T-helper 1 cell treated with Interleukin-12 subunit alpha and Interleukin-12 subunit beta and Interleukin-4 antibody, amounts not matched to agents 30 μg/mL and 1 μg/mL, for 36 hours (primary cell): Measurements from ENCODE around the gene SIVA1.

Experiments used
- H3K27ac Mint-ChIP-seq: one replicate; pipeline ENCODE4 v1.8.0; 2021; ENCODE audit warnings: mild to moderate bottlenecking, mixed read lengths
- H3K27me3 Mint-ChIP-seq: one replicate; pipeline ENCODE4 v1.8.0; 2021; ENCODE audit warnings: low read depth, mixed read lengths
- H3K36me3 Mint-ChIP-seq: one replicate; pipeline ENCODE4 v1.8.0; 2021; ENCODE audit warnings: low read depth, mixed read lengths
- H3K4me1 Mint-ChIP-seq: one replicate; pipeline ENCODE4 v1.8.0; 2021; ENCODE audit warnings: low read depth, mixed read lengths
- H3K4me3 Mint-ChIP-seq: one replicate; pipeline ENCODE4 v1.8.0; 2021; ENCODE audit warnings: mild to moderate bottlenecking, moderate library complexity, mixed read lengths
- H3K9me3 Mint-ChIP-seq: one replicate; pipeline ENCODE4 v1.8.0; 2021; ENCODE audit warnings: mixed read lengths

The SIVA1 gene

GRCh38 chr14:104735830-104736642, 16.9 kb upstream of the SIVA1 start:
- H3K4me1 Mint-ChIP-seq, result no peaks in the 10 kb centered on the region
- no peaks in the 10 kb centered on the region for H3K36me3 Mint-ChIP-seq
- H3K27me3 Mint-ChIP-seq, result no peaks in the 10 kb centered on the region
- H3K9me3 Mint-ChIP-seq, result no peaks in the 10 kb centered on the region
- H3K4me3 Mint-ChIP-seq, result no peak overlapping the region
- H3K27ac Mint-ChIP-seq, result no peak overlapping the region

GRCh38 chr14:104738375-104739019, 14.4 kb upstream of the SIVA1 start:
- Mint-ChIP-seq H3K4me1 (no peaks in the 10 kb centered on the region), H3K27me3 (no peaks in the 10 kb centered on the region), H3K9me3 (no peaks in the 10 kb centered on the region), H3K36me3 (no peaks in the 10 kb centered on the region), H3K27ac (no peak overlapping the region), H3K4me3 (no peak overlapping the region)

- Mint-ChIP-seq H3K4me3 (no peak overlapping the region), H3K27ac (no peak overlapping the region), H3K4me1 (no peaks in the 10 kb centered on the region), H3K27me3 (no peaks in the 10 kb centered on the region), H3K9me3 (no peaks in the 10 kb centered on the region), H3K36me3 (no peaks in the 10 kb centered on the region)
These were observed 13.9 kb upstream of the SIVA1 start for GRCh38 chr14:104739026-104739425.

- no peaks in the 10 kb centered on the region for H3K9me3 Mint-ChIP-seq
- no peaks in the 10 kb centered on the region for H3K27me3 Mint-ChIP-seq
- no peak overlapping the region for H3K4me3 Mint-ChIP-seq
- H3K27ac Mint-ChIP-seq, result no peak overlapping the region
- no peaks in the 10 kb centered on the region for H3K36me3 Mint-ChIP-seq
- no peaks in the 10 kb centered on the region for H3K4me1 Mint-ChIP-seq
These were observed 13.1 kb upstream of the SIVA1 start for GRCh38 chr14:104739546-104740516.

GRCh38 chr14:104741108-104741802, 11.7 kb upstream of the SIVA1 start:
- no peak overlapping the region for H3K27ac Mint-ChIP-seq
- H3K36me3 Mint-ChIP-seq, result no peaks in the 10 kb centered on the region
- H3K4me3 Mint-ChIP-seq, result no peak overlapping the region
- H3K27me3 Mint-ChIP-seq, result no peaks in the 10 kb centered on the region
- no peaks in the 10 kb centered on the region for H3K4me1 Mint-ChIP-seq
- H3K9me3 Mint-ChIP-seq, result no peaks in the 10 kb centered on the region

- no peaks in the 10 kb centered on the region for H3K9me3 Mint-ChIP-seq
- no peak overlapping the region for H3K27ac Mint-ChIP-seq
- H3K27me3 Mint-ChIP-seq, result no peaks in the 10 kb centered on the region
- H3K36me3 Mint-ChIP-seq, result no peaks in the 10 kb centered on the region
- no peak overlapping the region for H3K4me3 Mint-ChIP-seq
- H3K4me1 Mint-ChIP-seq, result no peaks in the 10 kb centered on the region
These were observed 11.1 kb upstream of the SIVA1 start for GRCh38 chr14:104741803-104742251.

GRCh38 chr14:104742586-104743455, 10.1 kb upstream of the SIVA1 start:
- Mint-ChIP-seq H3K4me1 (no peaks in the 10 kb centered on the region), H3K27ac (no peak overlapping the region), H3K36me3 (no peaks in the 10 kb centered on the region), H3K9me3 (no peaks in the 10 kb centered on the region), H3K27me3 (no peaks in the 10 kb centered on the region), H3K4me3 (no peak overlapping the region)

- Mint-ChIP-seq H3K27me3 (no peaks in the 10 kb centered on the region), H3K4me3 (no peak overlapping the region), H3K27ac (no peak overlapping the region), H3K9me3 (no peaks in the 10 kb centered on the region), H3K36me3 (no peaks in the 10 kb centered on the region), H3K4me1 (no peaks in the 10 kb centered on the region)
These were observed 9.2 kb upstream of the SIVA1 start for GRCh38 chr14:104743461-104744380.

- no peaks in the 10 kb centered on the region for H3K36me3 Mint-ChIP-seq
- H3K9me3 Mint-ChIP-seq, result no peaks in the 10 kb centered on the region
These were observed 8.5 kb upstream of the SIVA1 start for GRCh38 chr14:104744484-104744883.

GRCh38 chr14:104745431-104745830, 7.5 kb upstream of the SIVA1 start:
- Mint-ChIP-seq H3K27me3 (no peaks in the 10 kb centered on the region), H3K4me3 (no peak overlapping the region), H3K27ac (no peak overlapping the region), H3K36me3 (no peaks in the 10 kb centered on the region), H3K4me1 (no peaks in the 10 kb centered on the region), H3K9me3 (no peaks in the 10 kb centered on the region)

More at GRCh38 chr14:104744484-104744883, 8.5 kb upstream of the SIVA1 start:
- Mint-ChIP-seq H3K27ac (no peak overlapping the region), H3K4me3 (no peak overlapping the region), H3K4me1 (no peaks in the 10 kb centered on the region), H3K27me3 (no peaks in the 10 kb centered on the region)

GRCh38 chr14:104746071-104746545, 6.8 kb upstream of the SIVA1 start:
- H3K9me3 Mint-ChIP-seq, result no peaks in the 10 kb centered on the region
- no peak overlapping the region for H3K4me3 Mint-ChIP-seq
- no peaks in the 10 kb centered on the region for H3K36me3 Mint-ChIP-seq
- no peak overlapping the region for H3K27ac Mint-ChIP-seq
- H3K4me1 Mint-ChIP-seq, result no peaks in the 10 kb centered on the region
- no peaks in the 10 kb centered on the region for H3K27me3 Mint-ChIP-seq

- H3K36me3 Mint-ChIP-seq, result no peaks in the 10 kb centered on the region
- no peaks in the 10 kb centered on the region for H3K4me1 Mint-ChIP-seq
- H3K9me3 Mint-ChIP-seq, result no peaks in the 10 kb centered on the region
- no peak overlapping the region for H3K27ac Mint-ChIP-seq
- H3K4me3 Mint-ChIP-seq, result no peak overlapping the region
- no peaks in the 10 kb centered on the region for H3K27me3 Mint-ChIP-seq
These were observed 5.9 kb upstream of the SIVA1 start for GRCh38 chr14:104746934-104747481.
